Left ventricle myocardium inferior (tissue), 1 donor: ENCODE data around the gene HIC1. TPM values are rescaled to one million over a fixed set of nuclear protein-coding genes. Genes with fewer than 3 reads are reported as not detected.

Source experiments
- DNase-seq: peaks from one replicate; pipeline ENCODE4 v3.0.0-alpha.2; 2020
- H3K27ac ChIP-seq: fragments of 200-600 bp; replicated peaks from 2 replicates; pipeline ENCODE4 v1.8.0; 2021
- H3K27me3 ChIP-seq: fragments of 200-600 bp; 2 replicates; pipeline ENCODE4 v1.8.0; 2021; ENCODE audit warnings: low read depth
- H3K36me3 ChIP-seq: fragments of 200-600 bp; 2 replicates; pipeline ENCODE4 v1.8.0; 2021
- H3K4me1 ChIP-seq: fragments of 200-600 bp; 2 replicates; pipeline ENCODE4 v1.8.0; 2021
- H3K4me3 ChIP-seq: fragments of 200-600 bp; 2 replicates; pipeline ENCODE4 v1.8.0; 2021; ENCODE audit warnings: mild to moderate bottlenecking, moderate library complexity
- H3K9me3 ChIP-seq: fragments of 200-600 bp; replicated peaks from 2 replicates; pipeline ENCODE4 v1.8.0; 2021
- intact Hi-C: fragments of 100-400 bp; cut with micrococcal nuclease; formaldehyde crosslinking; loops from one replicate; pipeline ENCODE4 v1.11.0; 2022
- total RNA-seq: library from RNA; stranded (reverse); fragmentation: NEBNext Ultra II Directional; extraction: Animal tissue kit (Norgen Biotek cat#: 25700); gene quantifications from one replicate; pipeline ENCODE4 v1.2.1, GENCODE V29; 2021
- TF ChIP-seq, protein P1 (sequence below): fragments of 200-600 bp; IDR thresholded peaks from 2 replicates; pipeline ENCODE4 v1.8.0; 2021; ENCODE audit warnings: antibody characterized with exemption, mild to moderate bottlenecking, borderline replicate concordance
- donor health status: DM: no; HTN: yes; CAD: no; lungs with severe emphysema.

Gene HIC1
- total RNA-seq, 1 donor from 2014 or later = 23.5 TPM

DNA sequence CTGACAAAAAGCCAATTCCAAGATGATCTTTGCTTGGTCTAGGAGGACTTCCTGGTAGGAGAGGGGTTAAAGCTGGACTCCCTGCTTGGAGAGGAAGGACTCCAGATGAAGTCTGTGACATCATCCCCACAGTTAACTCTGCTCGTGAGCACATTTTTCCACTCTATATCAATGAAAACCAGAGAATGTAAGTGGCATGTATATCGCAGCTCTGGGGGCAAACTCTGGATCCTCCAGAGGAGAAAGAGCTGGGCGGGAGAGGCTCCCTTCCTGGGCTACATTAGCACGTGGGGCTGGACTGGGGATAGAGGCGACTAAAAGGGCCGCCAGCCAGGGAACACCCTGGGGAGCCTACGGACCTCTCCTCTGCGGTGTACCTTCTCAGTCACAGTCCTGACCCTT, 34.1 kb downstream of the HIC1 start:
- H3K4me1 ChIP-seq = peaks cover 98% of the 10 kb centered on the region
- intact Hi-C loops = no loop called here
- TF ChIP-seq, protein P1, sequence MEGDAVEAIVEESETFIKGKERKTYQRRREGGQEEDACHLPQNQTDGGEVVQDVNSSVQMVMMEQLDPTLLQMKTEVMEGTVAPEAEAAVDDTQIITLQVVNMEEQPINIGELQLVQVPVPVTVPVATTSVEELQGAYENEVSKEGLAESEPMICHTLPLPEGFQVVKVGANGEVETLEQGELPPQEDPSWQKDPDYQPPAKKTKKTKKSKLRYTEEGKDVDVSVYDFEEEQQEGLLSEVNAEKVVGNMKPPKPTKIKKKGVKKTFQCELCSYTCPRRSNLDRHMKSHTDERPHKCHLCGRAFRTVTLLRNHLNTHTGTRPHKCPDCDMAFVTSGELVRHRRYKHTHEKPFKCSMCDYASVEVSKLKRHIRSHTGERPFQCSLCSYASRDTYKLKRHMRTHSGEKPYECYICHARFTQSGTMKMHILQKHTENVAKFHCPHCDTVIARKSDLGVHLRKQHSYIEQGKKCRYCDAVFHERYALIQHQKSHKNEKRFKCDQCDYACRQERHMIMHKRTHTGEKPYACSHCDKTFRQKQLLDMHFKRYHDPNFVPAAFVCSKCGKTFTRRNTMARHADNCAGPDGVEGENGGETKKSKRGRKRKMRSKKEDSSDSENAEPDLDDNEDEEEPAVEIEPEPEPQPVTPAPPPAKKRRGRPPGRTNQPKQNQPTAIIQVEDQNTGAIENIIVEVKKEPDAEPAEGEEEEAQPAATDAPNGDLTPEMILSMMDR = no peak
- H3K9me3 ChIP-seq = no peaks in the 10 kb centered on the region
- no peaks in the 10 kb centered on the region for H3K27me3 ChIP-seq
- H3K4me3 ChIP-seq = peak overlapping the region; percentile 57
- no peak for DNase-seq
- H3K27ac ChIP-seq = peak overlapping the region; percentile 93
- H3K36me3 ChIP-seq = no peaks in the 10 kb centered on the region

DNA sequence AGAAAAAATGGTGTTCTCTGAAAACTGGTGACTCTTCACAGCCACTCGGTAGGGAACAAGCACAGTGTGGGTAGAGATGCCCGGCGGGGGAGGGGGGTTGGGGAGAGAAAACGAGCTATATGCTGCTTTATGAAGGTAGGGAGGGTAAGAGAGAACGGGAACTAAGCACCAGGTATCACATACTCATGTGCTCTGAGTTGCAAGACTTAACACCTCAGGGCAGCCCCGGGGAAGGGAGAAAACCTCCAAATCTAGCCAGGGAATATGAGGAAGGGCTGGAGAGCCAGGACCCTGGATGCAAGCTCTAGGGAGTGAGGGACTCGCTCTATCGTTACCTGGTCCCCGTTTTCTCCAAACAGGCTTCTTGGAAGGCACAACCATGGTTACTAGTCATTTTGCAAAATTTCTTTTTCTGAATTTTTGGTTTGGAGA, 35.3 kb downstream of the HIC1 start:
- no peak for DNase-seq
- peak overlapping the region; percentile 57 for H3K4me3 ChIP-seq
- no peaks in the 10 kb centered on the region for H3K27me3 ChIP-seq
- peak overlapping the region; percentile 93 for H3K27ac ChIP-seq
- no peaks in the 10 kb centered on the region for H3K36me3 ChIP-seq
- peaks cover 98% of the 10 kb centered on the region for H3K4me1 ChIP-seq
- intact Hi-C loops = loop anchor here (10.0 kb wide), 2 partner anchors 85 to 145 kb away; no protein-coding TSS in a partner anchor
- H3K9me3 ChIP-seq = no peaks in the 10 kb centered on the region
- TF ChIP-seq, protein P1 = no peak

DNA sequence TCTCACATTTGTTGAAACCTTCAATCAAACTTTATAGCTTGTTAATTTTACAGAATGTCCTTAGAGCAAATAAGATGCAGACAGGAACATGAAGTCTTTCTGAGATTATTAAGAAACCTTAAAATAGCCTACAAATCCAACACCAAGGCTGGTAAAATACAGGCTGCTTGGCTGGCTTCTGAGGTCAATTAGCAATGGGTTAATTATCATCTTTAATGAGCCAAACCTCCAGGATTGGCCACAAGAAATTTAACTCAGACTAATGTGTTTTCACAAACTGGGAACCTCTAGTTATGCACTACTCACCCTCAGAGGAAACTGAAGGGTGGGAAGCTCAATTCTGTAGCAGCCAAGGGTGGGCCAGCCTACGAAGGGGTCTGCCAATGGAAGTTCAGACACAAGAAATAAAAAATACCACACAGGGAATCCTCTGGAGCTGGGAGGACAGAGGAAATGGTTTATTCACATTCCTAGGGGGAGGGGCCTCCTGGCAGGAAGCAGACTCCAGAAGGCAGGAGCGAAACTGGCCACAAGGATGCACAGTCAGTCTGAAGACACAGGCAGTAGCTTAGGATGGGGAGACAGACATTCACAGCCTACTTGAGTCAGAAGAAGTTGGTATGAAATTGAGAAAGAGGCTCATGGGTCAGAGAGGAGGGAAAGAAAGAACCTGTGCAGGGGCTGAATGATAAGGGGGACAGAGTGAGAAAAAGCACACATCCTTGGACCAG, 36.1 kb downstream of the HIC1 start:
- Histone ChIP-seq H3K27me3 (no peaks in the 10 kb centered on the region), H3K27ac (peak overlapping the region; percentile 93), H3K4me1 (peaks cover 98% of the 10 kb centered on the region), H3K9me3 (no peaks in the 10 kb centered on the region), H3K36me3 (no peaks in the 10 kb centered on the region), H3K4me3 (peak overlapping the region; percentile 57)
- TF ChIP-seq, protein P1 = peak; percentile 51
- DNase-seq = peak; percentile 64
- intact Hi-C loops = loop anchor here (10.0 kb wide), 2 partner anchors 84 to 144 kb away; no protein-coding TSS in a partner anchor

DNA sequence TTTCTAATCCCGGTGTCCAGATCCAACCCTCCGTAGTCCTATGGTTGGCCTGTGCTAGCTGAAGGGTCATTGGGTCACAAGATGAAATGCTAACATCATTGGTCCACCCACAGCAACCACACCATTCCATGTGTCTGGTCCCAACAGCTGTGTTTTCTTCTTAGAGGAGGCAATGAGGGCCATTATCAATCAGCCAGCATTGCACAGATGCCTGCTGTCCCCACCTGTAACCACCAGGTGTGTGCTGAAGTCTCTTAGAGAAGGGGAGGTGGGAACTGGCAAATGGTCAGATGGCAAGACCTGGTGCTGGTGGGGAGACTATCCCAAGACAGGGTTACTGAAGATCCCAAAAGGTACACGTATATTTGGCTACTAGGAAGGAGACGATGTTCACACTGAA, 37.4 kb downstream of the HIC1 start:
- H3K27ac ChIP-seq = peak overlapping the region; percentile 93
- H3K27me3 ChIP-seq = no peaks in the 10 kb centered on the region
- intact Hi-C loops = loop anchor here (10.0 kb wide), 2 partner anchors 83 to 143 kb away; no protein-coding TSS in a partner anchor
- H3K4me3 ChIP-seq = no peak overlapping the region
- peaks cover 87% of the 10 kb centered on the region for H3K4me1 ChIP-seq
- no peaks in the 10 kb centered on the region for H3K9me3 ChIP-seq
- TF ChIP-seq, protein P1 = no peak
- no peak for DNase-seq
- no peaks in the 10 kb centered on the region for H3K36me3 ChIP-seq

DNA sequence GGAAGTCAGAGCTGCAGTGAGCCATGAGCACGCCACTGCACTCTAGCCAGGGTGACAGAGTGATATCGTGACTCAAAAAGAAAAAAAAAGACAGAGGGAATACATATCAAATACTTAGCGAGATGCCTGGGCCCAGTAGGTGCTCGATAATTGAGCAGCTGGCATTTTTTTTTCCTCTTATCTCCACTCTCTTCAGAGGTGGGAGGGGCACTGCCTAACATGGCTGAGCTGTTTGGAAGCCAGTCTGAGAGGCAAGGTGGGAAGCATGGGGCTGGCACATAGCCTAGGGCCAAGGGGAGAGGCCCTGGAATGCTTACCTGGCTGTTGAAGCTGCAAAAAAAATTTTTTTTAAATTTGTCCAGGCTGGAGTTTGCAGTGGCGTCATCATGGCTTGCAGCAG, 38.4 kb downstream of the HIC1 start:
- intact Hi-C loops = loop anchor here (10.0 kb wide), 2 partner anchors 81 to 141 kb away; no protein-coding TSS in a partner anchor
- Histone ChIP-seq H3K27me3 (no peaks in the 10 kb centered on the region), H3K27ac (peak overlapping the region; percentile 93), H3K4me3 (no peak overlapping the region), H3K9me3 (no peaks in the 10 kb centered on the region), H3K4me1 (peaks cover 76% of the 10 kb centered on the region), H3K36me3 (no peaks in the 10 kb centered on the region)
- DNase-seq = no peak
- TF ChIP-seq, protein P1 = no peak
